NCI-H82 treated with DMSO at 0.1 percent for 48 hours (cell line): ENCODE results near the gene SCAF4.
"Not testable (repeated sequence)": the region's sequence is repeated elsewhere in the genome, so short reads cannot be mapped to it uniquely, and the experiment has no call there.

ENCODE experiments used
- DNase-seq: peaks from one replicate; lab custom pipeline; 2025; ENCODE audit not compliant: unreplicated experiment; lab: John Stamatoyannopoulos, UW

Gene SCAF4

GRCh38 chr21:31651491-31651890, 80.4 kb downstream of the SCAF4 start:
- DNase-seq = not testable (repeated sequence)

- no peak for DNase-seq
These were observed 81.0 kb downstream of the SCAF4 start for GRCh38 chr21:31650930-31651329.

GRCh38 chr21:31647650-31648049, 84.3 kb downstream of the SCAF4 start:
- DNase-seq = no peak

- no peak for DNase-seq
These were observed 87.3 kb downstream of the SCAF4 start for GRCh38 chr21:31644643-31645042.

- no peak for DNase-seq
These were observed 90.4 kb downstream of the SCAF4 start for GRCh38 chr21:31641416-31641922.

- no peak for DNase-seq
These were observed 95.0 kb downstream of the SCAF4 start for GRCh38 chr21:31636874-31637273.

- no peak for DNase-seq
These were observed 96.9 kb downstream of the SCAF4 start for GRCh38 chr21:31634993-31635392.

GRCh38 chr21:31631881-31632280, 100.0 kb downstream of the SCAF4 start:
- DNase-seq = not testable (repeated sequence)

- no peak for DNase-seq
These were observed 101.8 kb downstream of the SCAF4 start for GRCh38 chr21:31629972-31630711.

- no peak for DNase-seq
These were observed 106.9 kb downstream of the SCAF4 start for GRCh38 chr21:31624961-31625491.

GRCh38 chr21:31624181-31624580, 107.7 kb downstream of the SCAF4 start:
- DNase-seq = no peak

GRCh38 chr21:31623664-31624063, 108.3 kb downstream of the SCAF4 start:
- DNase-seq = no peak

- DNase-seq = no peak
These were observed 109.5 kb downstream of the SCAF4 start for GRCh38 chr21:31622397-31622796.
